Measurements from ENCODE around the gene CKAP5. TPM values are rescaled to one million over a fixed set of nuclear protein-coding genes. Genes with fewer than 3 reads are reported as not detected.

CKAP5 gene
- polyA plus RNA-seq, 1 of the 3 experiments (the other 2 are of a cell fraction), result 51.7 TPM

DNA sequence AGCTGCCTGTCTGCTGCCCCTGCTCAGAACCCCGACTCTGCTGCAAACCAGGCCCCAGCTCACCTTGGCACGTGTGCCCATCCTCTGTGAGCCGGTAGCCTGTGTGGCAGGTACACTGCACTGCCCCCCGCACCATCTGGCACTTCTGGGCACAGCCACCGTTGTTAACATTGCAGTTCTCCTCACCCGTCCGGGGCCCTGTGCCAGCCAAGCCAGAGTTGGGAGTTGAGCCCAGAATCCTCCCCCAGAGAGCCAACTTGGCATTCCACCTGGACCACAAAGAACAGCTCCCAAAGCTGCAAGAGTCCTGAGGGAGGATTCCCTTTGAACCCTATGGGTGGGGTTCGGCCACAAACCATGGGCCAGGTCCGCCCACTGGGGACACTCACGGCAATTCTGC is 49.7 kb upstream of the CKAP5 start:
- no peak for DNase-seq
- Histone ChIP-seq H4K20me1 (ENCODE audit: insufficient read depth) (no peaks in the 10 kb centered on the region), H3F3A (replicated peaks; ENCODE audit: insufficient read depth) (peaks cover 3% of the 10 kb centered on the region), H3K9me3 (no peaks in the 10 kb centered on the region), H3K4me3 (ENCODE audit: low read depth in 2 of 2, low read length in 1 of 2) (no peak overlapping the region), H2AFZ (ENCODE audit: low read depth) (no peak overlapping the region), H3K4me1 (ENCODE audit: control insufficient read depth in 1 of 2, insufficient read depth in 2 of 2, low read depth in 1 of 2, low read length in 1 of 2) (no peaks in the 10 kb centered on the region), H3K36me3 (replicated peaks in 1 of 2; ENCODE audit: control insufficient read depth in 1 of 2, insufficient read depth in 2 of 2, low read length in 1 of 2) (peaks cover 0 to 4% of the 10 kb centered on the region in 2 experiments), H3K79me2 (ENCODE audit: insufficient read depth) (no peaks in the 10 kb centered on the region), H3K9me2 (no peaks in the 10 kb centered on the region), H3K4me2 (no peak overlapping the region), H3K27ac (ENCODE audit: low read depth in 2 of 2, low read length in 1 of 2) (no peak overlapping the region), H3K9ac (no peak overlapping the region), H3K27me3 (ENCODE audit: insufficient read depth) (no peaks in the 10 kb centered on the region)
- no peak for TF ChIP-seq GABPA (IDR thresholded peaks at IDR 0.05; ENCODE audit: low read depth)
- 0 out of 2 replicates have a peak, but pooled peaks have one; percentile 17 for TF ChIP-seq NFIC (IDR thresholded peaks at IDR 0.05; ENCODE audit: borderline replicate concordance)
- POLR2A ChIA-PET, result no interaction called here
- CTCF ChIA-PET, result interaction anchor here (0.9 to 7.3 kb wide), 7 partner anchors 11 to 266 kb away, joined by 3 to 94 read pairs (median 5); no protein-coding TSS in a partner anchor
- WGBS (ENCODE audit: low lambda C conversion rate), result 82% methylated on average over 7 of the region's 10 CpGs

GRCh38 chr11:46894961-46895360 is 48.9 kb upstream of the CKAP5 start:
- 97% methylated on average over 10 of the region's 10 CpGs for WGBS (ENCODE audit: low lambda C conversion rate)
- peaks cover 3% of the 10 kb centered on the region for H3F3A ChIP-seq (replicated peaks; ENCODE audit: insufficient read depth)
- H3K9me2 ChIP-seq, result no peaks in the 10 kb centered on the region
- no peaks in the 10 kb centered on the region for H3K79me2 ChIP-seq (ENCODE audit: insufficient read depth)
- no peak overlapping the region for H3K9ac ChIP-seq
- H4K20me1 ChIP-seq (ENCODE audit: insufficient read depth), result no peaks in the 10 kb centered on the region
- no peak for TF ChIP-seq MXI1 (IDR thresholded peaks at IDR 0.05; ENCODE audit: low read depth, low read length)
- TF ChIP-seq RFX5 (IDR thresholded peaks at IDR 0.05; ENCODE audit: low read length), result no peak
- no peak for TF ChIP-seq SMC3 (IDR thresholded peaks at IDR 0.05; ENCODE audit: low read depth, low read length)
- no peak for TF ChIP-seq GABPA (IDR thresholded peaks at IDR 0.05; ENCODE audit: low read depth)
- TF ChIP-seq FOXJ3 (CRISPR knock-in tag; IDR thresholded peaks at IDR 0.05), result no peak
- no peak for TF ChIP-seq FOXM1 (IDR thresholded peaks at IDR 0.05; ENCODE audit: low read depth)
- TF ChIP-seq CHD2 (IDR thresholded peaks at IDR 0.05; ENCODE audit: low read length, partially characterized antibody), result no peak
- no peak for TF ChIP-seq EZH2phosphoT487 (IDR thresholded peaks at IDR 0.05; ENCODE audit: borderline replicate concordance, low read depth)
- TF ChIP-seq, protein P1, sequence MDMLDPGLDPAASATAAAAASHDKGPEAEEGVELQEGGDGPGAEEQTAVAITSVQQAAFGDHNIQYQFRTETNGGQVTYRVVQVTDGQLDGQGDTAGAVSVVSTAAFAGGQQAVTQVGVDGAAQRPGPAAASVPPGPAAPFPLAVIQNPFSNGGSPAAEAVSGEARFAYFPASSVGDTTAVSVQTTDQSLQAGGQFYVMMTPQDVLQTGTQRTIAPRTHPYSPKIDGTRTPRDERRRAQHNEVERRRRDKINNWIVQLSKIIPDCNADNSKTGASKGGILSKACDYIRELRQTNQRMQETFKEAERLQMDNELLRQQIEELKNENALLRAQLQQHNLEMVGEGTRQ (IDR thresholded peaks at IDR 0.05; ENCODE audit: borderline replicate concordance, low read depth, low read length), result no peak
- TF ChIP-seq GATA2 (CRISPR knock-in tag; IDR thresholded peaks at IDR 0.05), result no peak
- TF ChIP-seq MEF2A (IDR thresholded peaks at IDR 0.05; ENCODE audit: borderline replicate concordance, low read depth), result no peak
- no peak for TF ChIP-seq IRF3 (IDR thresholded peaks at IDR 0.05; ENCODE audit: low read depth, low read length)
- TF ChIP-seq ELF1 (IDR thresholded peaks at IDR 0.05), result no peak
- TF ChIP-seq JUND (IDR thresholded peaks at IDR 0.05), result no peak
- no peaks in the 10 kb centered on the region for H3K27me3 ChIP-seq (ENCODE audit: insufficient read depth)
- ChIA-PET CTCF (interaction anchor here (1.0 to 7.3 kb wide), 5 partner anchors 22 to 267 kb away, joined by 3 to 94 read pairs (median 6); no protein-coding TSS in a partner anchor), POLR2A (no interaction called here)
- H3K27ac ChIP-seq (ENCODE audit: low read depth in 2 of 2, low read length in 1 of 2), result no peak overlapping the region
- H3K36me3 ChIP-seq (replicated peaks in 1 of 2; ENCODE audit: control insufficient read depth in 1 of 2, insufficient read depth in 2 of 2, low read length in 1 of 2), result peaks cover 0 to 4% of the 10 kb centered on the region in 2 experiments
- H3K4me3 ChIP-seq (ENCODE audit: low read depth in 2 of 2, low read length in 1 of 2), result no peak overlapping the region
- H2AFZ ChIP-seq (ENCODE audit: low read depth), result no peak overlapping the region
- DNase-seq, result no peak
- H3K4me1 ChIP-seq (ENCODE audit: control insufficient read depth in 1 of 2, insufficient read depth in 2 of 2, low read depth in 1 of 2, low read length in 1 of 2), result no peaks in the 10 kb centered on the region
- no peak overlapping the region for H3K4me2 ChIP-seq
- H3K9me3 ChIP-seq, result no peaks in the 10 kb centered on the region

All from SK-N-SH (cell line).